Fibroblast of lung (primary cell): ENCODE measurements around the gene CCDC169.

Experiments used
- EZH2 ChIP-seq: IDR thresholded peaks from 2 replicates; pipeline ENCODE4 v1.5.1; 2012; ENCODE audit warnings: low read length, control low read depth, mild to moderate bottlenecking; ENCODE audit errors: missing control alignments
- TF ChIP-seq, protein P1 (sequence below), 2 donors: IDR thresholded peaks in 1 of 2; conservative IDR thresholded peaks in 1 of 2; 1 replicate in 1 of 2; 2 replicates in 1 of 2; pipeline ENCODE4 v1.5.1; 2011 to 2012; ENCODE audit warnings: low read length in 2 of 2, control low read depth in 1 of 2, inconsistent platforms in 1 of 2, low read depth in 1 of 2, mild to moderate bottlenecking in 1 of 2

DNA sequence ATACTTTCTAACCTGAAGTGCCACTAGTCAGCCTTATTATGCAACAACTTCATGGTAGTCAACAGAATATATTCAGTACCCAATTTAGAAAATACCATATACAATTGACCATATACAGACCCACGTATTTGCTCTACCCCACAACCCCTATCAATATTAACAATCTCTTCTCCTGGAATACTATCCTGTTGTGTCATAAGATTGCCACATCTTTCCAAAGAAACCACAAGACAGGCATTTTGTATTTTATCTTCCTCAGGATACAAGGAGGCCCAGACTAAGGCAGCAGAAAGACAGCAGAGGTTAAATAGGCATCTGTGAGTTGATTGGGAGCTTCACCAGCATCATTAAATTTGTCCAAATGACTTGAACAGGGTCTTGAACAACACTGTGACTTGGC is 44.1 kb upstream of the CCDC169 start:
- TF ChIP-seq EZH2, result no peak
- TF ChIP-seq, protein P1, sequence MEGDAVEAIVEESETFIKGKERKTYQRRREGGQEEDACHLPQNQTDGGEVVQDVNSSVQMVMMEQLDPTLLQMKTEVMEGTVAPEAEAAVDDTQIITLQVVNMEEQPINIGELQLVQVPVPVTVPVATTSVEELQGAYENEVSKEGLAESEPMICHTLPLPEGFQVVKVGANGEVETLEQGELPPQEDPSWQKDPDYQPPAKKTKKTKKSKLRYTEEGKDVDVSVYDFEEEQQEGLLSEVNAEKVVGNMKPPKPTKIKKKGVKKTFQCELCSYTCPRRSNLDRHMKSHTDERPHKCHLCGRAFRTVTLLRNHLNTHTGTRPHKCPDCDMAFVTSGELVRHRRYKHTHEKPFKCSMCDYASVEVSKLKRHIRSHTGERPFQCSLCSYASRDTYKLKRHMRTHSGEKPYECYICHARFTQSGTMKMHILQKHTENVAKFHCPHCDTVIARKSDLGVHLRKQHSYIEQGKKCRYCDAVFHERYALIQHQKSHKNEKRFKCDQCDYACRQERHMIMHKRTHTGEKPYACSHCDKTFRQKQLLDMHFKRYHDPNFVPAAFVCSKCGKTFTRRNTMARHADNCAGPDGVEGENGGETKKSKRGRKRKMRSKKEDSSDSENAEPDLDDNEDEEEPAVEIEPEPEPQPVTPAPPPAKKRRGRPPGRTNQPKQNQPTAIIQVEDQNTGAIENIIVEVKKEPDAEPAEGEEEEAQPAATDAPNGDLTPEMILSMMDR (conservative IDR thresholded peaks at IDR 0.05 in 1 of 2, IDR thresholded peaks at IDR 0.05 in 1 of 2; ENCODE audit: low read depth in 1 of 2, low read length in 2 of 2), result no peak
